ENCODE measurements around the gene FIG4. TPM values are rescaled to one million over a fixed set of nuclear protein-coding genes. Genes with fewer than 3 reads are reported as not detected.

FIG4 gene
- total RNA-seq, 1 experiment from 2014 or later, result 5.7 TPM

GRCh38 chr6:109815054-109815453 lies 124.0 kb downstream of the FIG4 start:
- ATAC-seq (no peak), DNase-seq (no peak)
- Histone ChIP-seq H3K4me2 (ENCODE audit: low read length) (no peak overlapping the region), H3K9ac (ENCODE audit: low read length) (no peak overlapping the region), H3K9me2 (replicated peaks; ENCODE audit: low read length) (no peaks in the 10 kb centered on the region), H3K4me1 (ENCODE audit: insufficient read depth, low read length) (no peaks in the 10 kb centered on the region), H3K79me2 (ENCODE audit: low read length) (no peaks in the 10 kb centered on the region), H3K27ac (ENCODE audit: low read length) (no peak overlapping the region), H2AFZ (ENCODE audit: low read length) (no peak overlapping the region), H4K20me1 (ENCODE audit: low read length) (no peaks in the 10 kb centered on the region), H3K36me3 (ENCODE audit: low read depth, low read length) (no peaks in the 10 kb centered on the region), H3K4me3 (ENCODE audit: low read length) (no peak overlapping the region), H3F3A (ENCODE audit: low read length, unreplicated experiment) (no peaks in the 10 kb centered on the region), H3K9me3 (ENCODE audit: low read length) (no peaks in the 10 kb centered on the region), H3K27me3 (ENCODE audit: low read length) (no peaks in the 10 kb centered on the region)
- TF ChIP-seq EZH2phosphoT487 (IDR thresholded peaks at IDR 0.05; ENCODE audit: borderline replicate concordance, low read length) (no peak), CTCF (conservative IDR thresholded peaks at IDR 0.05; ENCODE audit: low read depth, low read length) (no peak), EZH2 (IDR thresholded peaks at IDR 0.05; ENCODE audit: low read length, unreplicated experiment) (no peak)
- ChIA-PET CTCF (no interaction called here), POLR2A (ENCODE audit: unreplicated experiment) (no interaction called here)
- BruUV-seq (replicated peaks), result no TSS peak
- intact Hi-C loops (cut with micrococcal nuclease), result no loop called here

- no peaks in the 10 kb centered on the region for H3K4me1 ChIP-seq (ENCODE audit: insufficient read depth, low read length)
- H3K9me2 ChIP-seq (replicated peaks; ENCODE audit: low read length), result no peaks in the 10 kb centered on the region
- DNase-seq (no peak), ATAC-seq (no peak)
- ChIA-PET POLR2A (ENCODE audit: unreplicated experiment) (interaction anchor here (0.5 kb wide), 1 partner anchor 325 kb away, joined by 6 read pairs; no protein-coding TSS in a partner anchor), CTCF (no interaction called here)
- no peak overlapping the region for H3K9ac ChIP-seq (ENCODE audit: low read length)
- H3K4me2 ChIP-seq (ENCODE audit: low read length), result no peak overlapping the region
- H3K9me3 ChIP-seq (ENCODE audit: low read length), result no peaks in the 10 kb centered on the region
- no peak overlapping the region for H3K27ac ChIP-seq (ENCODE audit: low read length)
- H3K36me3 ChIP-seq (ENCODE audit: low read depth, low read length), result no peaks in the 10 kb centered on the region
- H2AFZ ChIP-seq (ENCODE audit: low read length), result no peak overlapping the region
- BruUV-seq (replicated peaks), result no TSS peak
- no peaks in the 10 kb centered on the region for H3K79me2 ChIP-seq (ENCODE audit: low read length)
- H3K4me3 ChIP-seq (ENCODE audit: low read length), result no peak overlapping the region
- H4K20me1 ChIP-seq (ENCODE audit: low read length), result no peaks in the 10 kb centered on the region
- no peaks in the 10 kb centered on the region for H3F3A ChIP-seq (ENCODE audit: low read length, unreplicated experiment)
- intact Hi-C loops (cut with micrococcal nuclease), result no loop called here
- no peak for TF ChIP-seq EZH2 (IDR thresholded peaks at IDR 0.05; ENCODE audit: low read length, unreplicated experiment)
- TF ChIP-seq EZH2phosphoT487 (IDR thresholded peaks at IDR 0.05; ENCODE audit: borderline replicate concordance, low read length), result no peak
- no peak for TF ChIP-seq CTCF (conservative IDR thresholded peaks at IDR 0.05; ENCODE audit: low read depth, low read length)
- H3K27me3 ChIP-seq (ENCODE audit: low read length), result no peaks in the 10 kb centered on the region
Measured at GRCh38 chr6:109816452-109817374, 125.6 kb downstream of the FIG4 start.

- ATAC-seq (no peak), DNase-seq (no peak)
- BruUV-seq (replicated peaks), result no TSS peak
- Histone ChIP-seq H3K4me2 (ENCODE audit: low read length) (no peak overlapping the region), H3K27me3 (ENCODE audit: low read length) (no peaks in the 10 kb centered on the region), H3K9me3 (ENCODE audit: low read length) (no peaks in the 10 kb centered on the region), H3K4me1 (ENCODE audit: insufficient read depth, low read length) (no peaks in the 10 kb centered on the region), H3K79me2 (ENCODE audit: low read length) (no peaks in the 10 kb centered on the region), H3K9ac (ENCODE audit: low read length) (no peak overlapping the region), H3F3A (ENCODE audit: low read length, unreplicated experiment) (no peaks in the 10 kb centered on the region), H3K4me3 (ENCODE audit: low read length) (no peak overlapping the region), H2AFZ (ENCODE audit: low read length) (no peak overlapping the region), H3K9me2 (replicated peaks; ENCODE audit: low read length) (no peaks in the 10 kb centered on the region), H3K27ac (ENCODE audit: low read length) (no peak overlapping the region), H4K20me1 (ENCODE audit: low read length) (no peaks in the 10 kb centered on the region), H3K36me3 (ENCODE audit: low read depth, low read length) (no peaks in the 10 kb centered on the region)
- intact Hi-C loops (cut with micrococcal nuclease), result no loop called here
- ChIA-PET POLR2A (ENCODE audit: unreplicated experiment) (no interaction called here), CTCF (no interaction called here)
- no peak for TF ChIP-seq CTCF (conservative IDR thresholded peaks at IDR 0.05; ENCODE audit: low read depth, low read length)
- TF ChIP-seq EZH2phosphoT487 (IDR thresholded peaks at IDR 0.05; ENCODE audit: borderline replicate concordance, low read length), result no peak
- TF ChIP-seq EZH2 (IDR thresholded peaks at IDR 0.05; ENCODE audit: low read length, unreplicated experiment), result no peak
Measured at GRCh38 chr6:109820706-109821350, 129.7 kb downstream of the FIG4 start.

All from PC-3 (cell line).